ENCODE data around the gene TCTA. TPM values are rescaled to one million over a fixed set of nuclear protein-coding genes. Genes with fewer than 3 reads are reported as not detected.
A peak's percentile ranks its signal among the peaks of the same experiment; 100 is the strongest.

TCTA gene
- total RNA-seq, 3 donors from 2014 or later: 20.0 to 21.8 (median 20.1) TPM

GRCh38 chr3:49417516-49418120 lies 5.4 kb downstream of the TCTA start:
- peaks cover 13% of the 10 kb centered on the region for H3K36me3 Mint-ChIP-seq (ENCODE audit: insufficient read depth)
- no peaks in the 10 kb centered on the region for H3K9me3 Mint-ChIP-seq
- H3K4me1 Mint-ChIP-seq (ENCODE audit: low read depth): peaks cover 77% of the 10 kb centered on the region
- no peak for DNase-seq
- no peak for ATAC-seq
- H3K4me3 Mint-ChIP-seq: no peak overlapping the region
- H3K27me3 Mint-ChIP-seq (ENCODE audit: low read depth): no peaks in the 10 kb centered on the region

- H3K4me1 Mint-ChIP-seq (ENCODE audit: low read depth): peaks cover 47% of the 10 kb centered on the region
- H3K36me3 Mint-ChIP-seq (ENCODE audit: insufficient read depth): peaks cover 10% of the 10 kb centered on the region
- DNase-seq (no peak), ATAC-seq (no peak)
- H3K9me3 Mint-ChIP-seq: no peaks in the 10 kb centered on the region
- no peaks in the 10 kb centered on the region for H3K27me3 Mint-ChIP-seq (ENCODE audit: low read depth)
- no peak overlapping the region for H3K4me3 Mint-ChIP-seq
Observed at GRCh38 chr3:49421890-49422378, 9.7 kb downstream of the TCTA start.

DNA sequence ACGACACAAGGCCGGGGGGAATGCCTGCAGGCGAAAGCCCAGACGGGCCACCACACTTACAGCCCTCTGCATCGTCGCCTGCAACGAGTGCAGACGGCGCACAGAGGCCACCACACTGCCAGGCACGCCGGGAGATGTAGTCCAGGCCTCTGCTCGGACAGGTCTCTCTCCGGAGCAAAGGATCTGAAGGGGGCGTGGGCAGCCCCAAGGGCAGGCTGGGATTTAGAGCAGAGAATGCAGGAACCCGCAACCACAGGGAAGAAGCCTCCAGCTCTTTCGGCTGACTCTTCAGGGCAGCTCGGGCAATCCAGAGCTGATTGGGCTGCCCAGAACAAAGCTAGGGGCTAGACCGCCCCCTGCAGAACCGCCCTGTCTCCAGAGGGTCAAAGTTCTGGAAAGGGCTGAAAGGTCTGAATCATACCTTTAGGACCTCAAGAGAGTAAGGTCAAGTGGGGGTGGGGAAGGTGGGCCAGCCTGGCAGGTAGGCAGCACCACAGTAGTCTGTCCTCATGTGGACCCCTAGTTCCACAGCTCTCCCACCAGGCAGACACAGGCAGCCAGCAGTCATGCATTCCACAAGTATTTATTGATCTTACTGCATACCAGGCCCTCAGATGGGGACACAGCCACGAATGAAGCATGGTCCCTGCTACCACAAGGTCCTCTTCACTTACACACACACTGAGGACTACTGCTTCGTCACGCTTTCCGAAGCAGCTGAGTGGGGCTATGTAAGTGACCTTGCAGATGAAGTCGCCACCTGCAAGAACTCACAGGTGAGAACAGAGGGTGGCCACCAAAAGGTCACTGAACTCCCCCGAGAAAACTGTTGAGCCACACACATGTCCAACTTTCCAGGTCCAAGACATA lies 10.4 kb downstream of the TCTA start, which contains the start of gene AMT:
Gene AMT (minus strand): TSS at position 95 of the 870 bp plus-strand sequence. CDS start 23 bp downstream, at position 72.
- peaks cover 10% of the 10 kb centered on the region for H3K36me3 Mint-ChIP-seq (ENCODE audit: insufficient read depth)
- ATAC-seq: no peak
- no peaks in the 10 kb centered on the region for H3K9me3 Mint-ChIP-seq
- peaks cover 41% of the 10 kb centered on the region for H3K4me1 Mint-ChIP-seq (ENCODE audit: low read depth)
- H3K4me3 Mint-ChIP-seq: no peak within 1 kb of the TSS
- DNase-seq: no peak
- no peaks in the 10 kb centered on the region for H3K27me3 Mint-ChIP-seq (ENCODE audit: low read depth)

DNA sequence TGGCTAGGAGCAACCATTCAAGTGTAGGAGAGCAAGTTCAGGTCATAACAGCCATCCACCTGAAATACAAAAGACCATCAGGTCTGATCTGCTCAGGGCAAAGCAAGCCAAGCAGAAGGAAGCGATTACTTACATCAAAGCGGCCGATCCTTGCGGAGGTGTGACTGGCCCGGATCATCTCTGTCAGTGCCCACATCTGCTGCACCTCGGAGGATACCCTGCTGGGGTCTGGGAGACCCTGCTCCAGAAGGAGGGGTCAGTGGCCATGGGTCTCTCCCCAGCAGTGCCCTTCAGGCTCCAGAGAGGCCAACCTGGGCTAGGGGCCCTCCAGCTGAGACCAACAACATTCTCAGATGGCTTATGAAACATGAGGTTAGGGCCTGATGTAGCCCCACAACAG lies 12.6 kb downstream of the TCTA start:
- Mint-ChIP-seq H3K4me3 (no peak overlapping the region), H3K27me3 (ENCODE audit: low read depth) (no peaks in the 10 kb centered on the region), H3K4me1 (ENCODE audit: low read depth) (peaks cover 37% of the 10 kb centered on the region), H3K36me3 (ENCODE audit: insufficient read depth) (peaks cover 7% of the 10 kb centered on the region), H3K9me3 (no peaks in the 10 kb centered on the region)
- DNase-seq (no peak), ATAC-seq (no peak)

DNA sequence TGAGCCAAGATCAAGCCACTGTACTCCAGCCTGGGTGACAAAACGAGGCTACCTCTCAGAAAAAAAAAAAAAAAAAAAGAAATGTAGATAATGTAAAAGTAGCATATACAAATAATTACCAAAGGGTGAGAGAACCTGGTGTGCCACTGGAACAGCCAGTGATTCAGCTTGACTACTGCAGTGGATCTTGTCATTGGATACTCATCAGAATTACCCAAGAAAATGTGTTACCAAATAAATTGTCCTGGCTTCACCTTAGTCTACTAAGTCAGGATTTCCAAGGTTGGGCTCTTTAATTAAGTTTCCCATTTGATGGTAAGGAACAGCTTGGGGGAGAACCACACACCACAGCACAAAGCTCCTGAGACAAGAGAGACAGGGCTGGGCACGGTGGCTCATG lies 15.4 kb downstream of the TCTA start:
- no peaks in the 10 kb centered on the region for H3K9me3 Mint-ChIP-seq
- peaks cover 21% of the 10 kb centered on the region for H3K4me1 Mint-ChIP-seq (ENCODE audit: low read depth)

DNA sequence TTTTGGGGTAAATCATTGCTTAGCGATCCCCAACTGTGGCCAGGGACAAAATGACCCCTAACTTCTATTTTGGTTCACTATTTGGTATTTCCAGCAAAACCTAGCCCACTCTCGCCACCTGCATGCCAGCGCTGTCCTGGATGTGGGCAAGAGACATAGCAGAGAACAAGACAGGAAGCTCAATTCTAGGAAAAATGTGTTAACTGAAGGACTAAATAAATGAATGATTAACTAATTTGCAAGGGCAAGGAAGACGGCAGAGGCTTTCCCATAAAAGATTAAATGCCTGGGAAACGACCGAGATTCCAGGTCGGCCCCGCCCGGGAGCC lies 16.5 kb downstream of the TCTA start:
- Mint-ChIP-seq H3K4me3 (peak overlapping the region; percentile 91), H3K9me3 (no peaks in the 10 kb centered on the region), H3K36me3 (ENCODE audit: insufficient read depth) (peaks cover 7% of the 10 kb centered on the region), H3K27me3 (ENCODE audit: low read depth) (no peaks in the 10 kb centered on the region), H3K4me1 (ENCODE audit: low read depth) (peaks cover 21% of the 10 kb centered on the region)
- DNase-seq: no peak
- ATAC-seq: peak; percentile 2 to 3

More for the DNA sequence above, 15.4 kb downstream of the TCTA start:
- H3K27me3 Mint-ChIP-seq (ENCODE audit: low read depth): no peaks in the 10 kb centered on the region
- DNase-seq (no peak), ATAC-seq (no peak)
- peaks cover 7% of the 10 kb centered on the region for H3K36me3 Mint-ChIP-seq (ENCODE audit: insufficient read depth)
- peak overlapping the region; percentile 91 for H3K4me3 Mint-ChIP-seq

GRCh38 chr3:49434731-49435130 lies 22.5 kb downstream of the TCTA start:
- no peak for ATAC-seq
- Mint-ChIP-seq H3K9me3 (no peaks in the 10 kb centered on the region), H3K4me3 (no peak overlapping the region), H3K36me3 (ENCODE audit: insufficient read depth) (no peaks in the 10 kb centered on the region), H3K27me3 (ENCODE audit: low read depth) (no peaks in the 10 kb centered on the region), H3K4me1 (ENCODE audit: low read depth) (peaks cover 2% of the 10 kb centered on the region)
- DNase-seq: no peak

DNA sequence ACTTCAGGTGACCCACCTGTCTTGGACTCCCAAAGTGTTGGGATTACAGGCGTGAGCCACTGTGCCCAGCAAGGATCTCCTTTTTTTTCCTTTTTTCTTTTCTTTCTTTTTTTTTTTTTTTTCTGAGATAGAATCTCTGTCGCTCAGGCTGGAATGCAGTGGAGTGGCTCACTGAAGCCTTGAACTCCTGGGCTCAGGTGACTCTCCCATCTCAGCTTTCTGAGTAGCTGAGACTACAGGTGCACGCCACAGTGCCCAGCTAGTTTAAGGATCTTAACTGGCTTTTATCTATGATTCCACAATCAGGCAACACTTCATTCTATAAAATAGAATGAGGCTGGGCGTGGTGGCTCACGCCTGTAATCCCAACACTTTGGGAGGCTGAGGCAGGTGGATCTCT lies 33.2 kb downstream of the TCTA start:
- ATAC-seq (no peak), DNase-seq (no peak)
- Mint-ChIP-seq H3K4me3 (no peak overlapping the region), H3K27me3 (ENCODE audit: low read depth) (no peaks in the 10 kb centered on the region), H3K36me3 (ENCODE audit: insufficient read depth) (no peaks in the 10 kb centered on the region), H3K4me1 (ENCODE audit: low read depth) (peaks cover 14% of the 10 kb centered on the region), H3K9me3 (no peaks in the 10 kb centered on the region)

GRCh38 chr3:49453621-49454020 lies 41.4 kb downstream of the TCTA start:
- no peaks in the 10 kb centered on the region for H3K27me3 Mint-ChIP-seq (ENCODE audit: low read depth)

DNA sequence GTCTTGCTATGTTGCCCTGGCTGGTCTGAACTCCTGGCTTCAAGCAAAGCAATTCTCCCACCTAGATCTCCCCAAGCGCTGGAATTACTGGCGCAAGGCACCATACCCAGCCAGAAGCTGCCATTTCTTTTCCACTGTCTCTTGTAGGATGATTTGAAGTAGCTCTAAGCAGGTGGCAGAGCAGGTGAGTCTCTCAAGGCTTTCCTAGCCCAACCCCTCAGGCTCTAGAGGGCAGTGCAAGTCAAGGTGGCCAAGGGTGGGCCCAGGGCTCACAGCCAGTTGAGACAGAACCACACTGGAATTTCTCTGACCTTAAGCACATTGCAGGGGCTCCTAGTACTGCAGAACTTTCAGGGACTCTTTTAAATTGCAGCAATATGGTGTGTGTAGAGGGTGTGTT lies 42.2 kb downstream of the TCTA start:
- no peaks in the 10 kb centered on the region for H3K36me3 Mint-ChIP-seq (ENCODE audit: insufficient read depth)
- ATAC-seq: no peak
- no peaks in the 10 kb centered on the region for H3K27me3 Mint-ChIP-seq (ENCODE audit: low read depth)
- no peak for DNase-seq
- no peaks in the 10 kb centered on the region for H3K4me1 Mint-ChIP-seq (ENCODE audit: low read depth)
- no peak overlapping the region for H3K4me3 Mint-ChIP-seq
- H3K9me3 Mint-ChIP-seq: no peaks in the 10 kb centered on the region

More at GRCh38 chr3:49453621-49454020, 41.4 kb downstream of the TCTA start:
- no peak for DNase-seq
- Mint-ChIP-seq H3K36me3 (ENCODE audit: insufficient read depth) (no peaks in the 10 kb centered on the region), H3K4me3 (no peak overlapping the region), H3K4me1 (ENCODE audit: low read depth) (peaks cover 4% of the 10 kb centered on the region), H3K9me3 (no peaks in the 10 kb centered on the region)
- ATAC-seq: no peak

GRCh38 chr3:49454898-49455681 lies 42.9 kb downstream of the TCTA start:
- Mint-ChIP-seq H3K27me3 (ENCODE audit: low read depth) (no peaks in the 10 kb centered on the region), H3K4me1 (ENCODE audit: low read depth) (no peaks in the 10 kb centered on the region), H3K4me3 (no peak overlapping the region), H3K36me3 (ENCODE audit: insufficient read depth) (no peaks in the 10 kb centered on the region), H3K9me3 (no peaks in the 10 kb centered on the region)
- ATAC-seq (no peak), DNase-seq (no peak)

DNA sequence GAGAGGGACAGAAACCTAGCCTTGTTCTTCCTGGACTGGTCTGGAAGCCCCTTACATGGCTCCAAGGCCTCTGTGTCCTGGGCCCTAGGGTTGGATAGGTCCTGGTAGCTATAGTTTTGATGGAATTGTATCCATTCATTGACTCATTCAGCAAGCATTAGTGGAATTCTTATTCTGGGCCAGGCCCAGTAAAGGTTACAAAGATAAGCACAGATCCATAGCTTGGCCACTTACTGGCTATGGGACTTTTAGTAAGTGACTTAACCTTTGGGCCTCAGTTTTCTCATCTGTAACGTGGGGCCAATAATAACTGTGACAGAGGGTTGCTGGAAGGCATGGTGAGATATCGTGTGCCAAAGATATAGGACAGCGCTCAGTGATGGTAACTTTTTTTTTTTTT lies 44.2 kb downstream of the TCTA start:
- H3K4me3 Mint-ChIP-seq: no peak overlapping the region
- no peak for DNase-seq

GRCh38 chr3:49460188-49460890 lies 48.1 kb downstream of the TCTA start:
- no peaks in the 10 kb centered on the region for H3K9me3 Mint-ChIP-seq
- H3K4me1 Mint-ChIP-seq (ENCODE audit: low read depth): no peaks in the 10 kb centered on the region
- H3K27me3 Mint-ChIP-seq (ENCODE audit: low read depth): no peaks in the 10 kb centered on the region
- no peaks in the 10 kb centered on the region for H3K36me3 Mint-ChIP-seq (ENCODE audit: insufficient read depth)
- H3K4me3 Mint-ChIP-seq: no peak overlapping the region
- DNase-seq (no peak), ATAC-seq (no peak)

More for the DNA sequence above, 44.2 kb downstream of the TCTA start:
- Mint-ChIP-seq H3K9me3 (no peaks in the 10 kb centered on the region), H3K4me1 (ENCODE audit: low read depth) (no peaks in the 10 kb centered on the region), H3K27me3 (ENCODE audit: low read depth) (no peaks in the 10 kb centered on the region), H3K36me3 (ENCODE audit: insufficient read depth) (no peaks in the 10 kb centered on the region)
- ATAC-seq: no peak

DNA sequence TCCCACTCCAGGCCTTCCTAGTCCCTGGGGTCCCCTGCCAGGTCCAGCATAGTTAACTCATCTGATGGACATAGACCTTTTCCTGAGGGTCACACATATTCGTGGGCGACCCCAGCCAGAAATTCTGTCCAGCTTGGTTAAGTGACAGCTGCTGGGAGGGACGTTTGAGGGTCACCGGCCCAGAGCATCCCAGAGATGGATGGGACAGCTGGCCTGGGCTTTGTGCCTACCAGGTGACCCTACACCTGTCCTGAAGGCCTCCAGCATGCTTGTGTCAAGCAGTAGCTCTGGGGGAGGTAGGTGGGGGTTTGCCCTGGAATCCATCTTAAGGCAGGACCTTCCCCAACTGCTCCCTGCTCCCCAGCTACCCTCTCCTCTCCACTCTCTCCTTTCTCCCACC lies 48.7 kb downstream of the TCTA start:
- Mint-ChIP-seq H3K4me3 (no peak overlapping the region), H3K36me3 (ENCODE audit: insufficient read depth) (no peaks in the 10 kb centered on the region), H3K27me3 (ENCODE audit: low read depth) (no peaks in the 10 kb centered on the region), H3K9me3 (no peaks in the 10 kb centered on the region), H3K4me1 (ENCODE audit: low read depth) (no peaks in the 10 kb centered on the region)
- DNase-seq: no peak
- no peak for ATAC-seq

Data from activated T-cell treated with anti-CD3 and anti-CD28 coated beads, Interleukin-2, amount 50 U/mL, for 4 hours (primary cell).